DMS 273 (cell line): Measurements from ENCODE around the gene SIN3B.

Experiments
- DNase-seq: peaks from one replicate; lab custom pipeline; 2025; ENCODE audit not compliant: unreplicated experiment; lab: John Stamatoyannopoulos, UW

Gene SIN3B

DNA sequence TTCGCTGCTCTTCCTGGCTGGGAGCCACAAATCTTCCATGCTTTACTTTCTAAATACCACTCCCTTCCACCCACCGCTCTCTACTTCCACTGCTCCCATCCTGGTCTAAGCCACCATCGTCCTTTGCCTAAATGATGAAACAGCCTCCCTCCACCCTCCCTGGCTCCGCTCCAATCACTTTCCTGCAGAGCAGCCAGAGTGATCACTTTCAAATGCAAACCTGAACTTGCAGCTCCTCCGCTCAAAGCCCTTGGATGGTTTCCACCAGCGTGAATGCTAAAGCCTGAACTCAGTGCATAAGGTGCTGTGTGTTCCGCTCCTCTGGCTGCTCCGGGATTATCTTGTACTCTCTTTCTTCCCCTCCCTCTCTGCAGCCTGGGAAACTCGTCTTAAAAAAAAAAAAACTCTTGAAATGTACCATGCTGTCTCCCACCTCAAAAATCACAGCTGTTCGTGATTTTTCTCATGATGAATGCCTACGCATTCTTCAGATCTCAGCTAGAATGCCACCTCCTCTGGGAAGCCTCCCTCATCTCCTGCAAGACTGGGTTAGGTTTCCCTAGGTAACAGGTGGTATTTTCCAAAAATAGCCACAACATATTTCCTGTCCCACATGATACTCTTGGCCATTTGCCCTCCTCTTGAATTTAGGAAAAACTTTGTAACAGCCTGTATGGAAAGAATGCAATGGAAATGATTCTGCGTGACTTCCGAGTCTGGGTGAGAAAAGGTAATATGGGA is 3.7 kb upstream of the SIN3B start:
- peak; percentile 86 for DNase-seq

- no peak for DNase-seq
Observed at GRCh38 chr19:16829822-16830289, 658 bp downstream of the SIN3B start.

DNA sequence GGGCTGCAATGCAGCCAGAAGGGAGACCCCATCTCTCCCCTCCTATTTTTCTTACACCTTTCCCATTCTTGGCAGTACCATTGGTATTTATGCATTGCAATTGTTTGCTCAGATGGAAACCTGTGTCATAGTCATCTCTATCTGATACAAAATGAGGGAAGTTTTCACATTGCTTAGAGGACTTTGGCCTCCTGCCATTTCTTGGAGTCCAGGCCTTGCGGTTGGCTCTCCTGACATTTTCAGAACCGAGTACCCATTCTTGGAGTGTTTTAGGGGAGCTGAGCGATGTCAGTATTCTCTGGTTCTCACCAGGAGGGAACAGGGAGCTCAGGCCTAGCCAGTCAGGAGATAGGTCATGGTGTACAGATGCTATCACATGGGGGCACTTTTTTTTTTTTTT is 1.5 kb downstream of the SIN3B start:
- DNase-seq: no peak

- DNase-seq: no peak
Observed at GRCh38 chr19:16831531-16831930, 2.3 kb downstream of the SIN3B start.

DNA sequence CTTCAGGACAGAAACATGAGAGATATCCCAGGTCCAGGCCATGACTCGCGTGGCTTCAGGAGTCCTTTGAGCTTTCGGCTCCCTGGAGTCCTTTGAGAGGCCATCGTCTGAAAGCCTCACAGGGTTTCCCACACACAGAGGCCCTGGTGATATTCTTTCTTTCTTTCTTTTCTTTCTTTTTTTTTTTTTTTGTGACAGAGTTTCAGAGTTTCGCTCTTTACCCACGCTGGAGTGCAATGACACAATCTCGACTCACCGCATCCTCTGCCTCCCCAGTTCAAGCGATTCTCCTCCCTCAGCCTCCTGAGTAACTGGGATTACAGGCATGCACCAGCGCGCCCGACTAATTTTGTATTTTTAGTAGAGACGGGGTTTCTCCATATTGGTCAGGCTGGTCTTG is 5.5 kb downstream of the SIN3B start:
- DNase-seq: no peak

- no peak for DNase-seq
Observed at GRCh38 chr19:16836115-16837034, 7.2 kb downstream of the SIN3B start.

DNA sequence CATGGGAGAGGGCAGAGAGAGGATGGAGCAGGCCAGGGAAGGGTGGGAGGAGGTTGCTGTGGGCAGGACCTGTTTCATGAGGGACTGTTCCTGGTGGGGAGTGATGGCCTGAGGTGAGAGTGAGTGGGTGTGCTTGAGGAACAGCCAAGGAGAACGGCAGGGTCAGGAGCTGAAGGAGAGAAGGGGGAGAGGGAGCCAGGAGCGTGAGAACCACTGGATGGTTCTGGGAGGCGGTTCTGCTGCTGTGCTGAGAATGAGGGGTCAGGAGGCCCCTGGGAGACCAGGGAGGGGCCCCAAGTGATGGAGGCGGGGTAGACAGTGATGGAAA is 7.8 kb downstream of the SIN3B start:
- DNase-seq: no peak

DNA sequence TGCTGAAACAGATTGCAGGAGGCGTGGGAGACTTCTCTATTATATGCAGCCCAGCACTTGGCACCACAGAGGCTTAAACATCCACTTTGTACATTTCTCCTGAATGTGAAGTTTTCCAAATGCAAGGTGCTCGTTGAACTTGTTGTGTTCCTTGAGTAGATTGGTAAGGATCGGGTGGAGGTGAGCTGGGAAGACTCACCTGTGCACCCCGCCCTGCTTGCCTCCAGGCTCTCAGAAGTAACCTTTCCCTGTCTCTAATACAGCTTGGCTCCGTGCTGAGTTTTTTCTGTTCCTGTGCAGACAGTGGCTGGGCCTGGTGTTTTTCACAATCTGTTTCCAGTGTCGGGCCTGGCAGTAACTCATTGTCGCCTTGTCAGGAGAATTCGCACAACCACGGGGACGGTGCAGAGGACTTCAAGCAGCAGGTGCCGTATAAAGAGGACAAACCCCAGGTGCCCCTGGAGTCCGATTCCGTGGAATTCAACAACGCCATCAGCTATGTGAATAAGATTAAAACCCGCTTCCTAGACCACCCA is 12.3 kb downstream of the SIN3B start:
- no peak for DNase-seq

DNA sequence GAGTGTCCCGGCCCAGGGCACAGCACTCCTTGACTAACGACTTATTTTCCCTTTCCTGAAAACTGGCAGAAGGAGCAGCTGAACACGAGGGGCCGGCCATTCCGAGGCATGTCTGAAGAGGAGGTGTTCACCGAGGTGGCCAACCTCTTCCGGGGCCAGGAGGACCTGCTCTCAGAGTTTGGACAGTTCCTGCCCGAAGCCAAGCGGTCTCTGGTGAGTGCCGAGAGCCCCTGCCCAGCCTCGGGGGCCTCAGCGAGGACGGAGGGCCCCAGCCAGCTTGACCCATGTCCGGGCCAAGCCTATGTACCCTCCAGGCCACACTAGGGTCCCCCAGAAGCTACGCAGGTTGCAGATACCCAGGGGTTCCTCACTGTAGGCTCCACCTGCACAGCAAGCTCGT is 17.7 kb downstream of the SIN3B start:
- no peak for DNase-seq

DNA sequence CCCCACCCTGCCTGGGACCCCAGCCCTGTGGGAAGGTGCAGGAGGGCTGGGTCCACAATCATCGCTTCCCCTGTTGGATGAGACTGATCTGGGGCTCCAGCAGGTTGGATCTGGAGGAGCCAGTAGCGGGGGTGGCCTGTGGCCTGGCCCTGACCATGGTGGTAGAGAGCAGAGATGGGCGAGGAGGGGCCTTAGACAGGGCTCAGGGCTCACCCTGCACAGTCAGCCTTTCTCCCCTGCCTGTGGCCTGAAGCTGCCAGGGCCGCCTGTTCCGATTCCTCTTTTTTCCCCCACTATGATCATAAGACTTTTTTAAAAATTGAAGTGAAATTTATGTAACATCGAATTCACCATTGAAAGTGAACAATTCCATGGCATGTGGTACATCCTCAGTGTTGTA is 18.2 kb downstream of the SIN3B start:
- no peak for DNase-seq

GRCh38 chr19:16849168-16849567 is 20.0 kb downstream of the SIN3B start:
- DNase-seq: no peak

DNA sequence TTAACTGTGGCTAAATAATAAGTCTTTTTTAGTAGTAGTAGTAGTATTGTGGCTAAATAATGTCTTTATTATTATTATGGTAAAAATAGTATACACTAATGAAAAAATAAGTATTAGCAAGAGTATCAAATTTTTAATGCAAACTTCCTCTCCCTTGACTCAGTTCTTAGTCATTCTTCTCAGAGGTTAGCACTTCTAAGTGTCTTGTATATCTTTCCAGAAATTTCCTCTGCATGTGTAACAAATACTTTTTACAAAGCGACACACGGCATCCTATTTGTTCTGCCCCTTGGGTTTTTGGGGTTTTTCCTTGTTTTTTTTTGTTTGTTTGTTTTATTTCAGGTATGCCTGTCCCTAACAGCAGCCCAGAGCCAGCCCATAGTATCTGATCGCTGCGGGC is 20.9 kb downstream of the SIN3B start:
- DNase-seq: no peak

- DNase-seq: no peak
Observed at GRCh38 chr19:16851031-16851712, 22.0 kb downstream of the SIN3B start.

GRCh38 chr19:16853066-16853465 is 23.9 kb downstream of the SIN3B start:
- DNase-seq: no peak

- no peak for DNase-seq
Observed at GRCh38 chr19:16856091-16856490, 26.9 kb downstream of the SIN3B start.

DNA sequence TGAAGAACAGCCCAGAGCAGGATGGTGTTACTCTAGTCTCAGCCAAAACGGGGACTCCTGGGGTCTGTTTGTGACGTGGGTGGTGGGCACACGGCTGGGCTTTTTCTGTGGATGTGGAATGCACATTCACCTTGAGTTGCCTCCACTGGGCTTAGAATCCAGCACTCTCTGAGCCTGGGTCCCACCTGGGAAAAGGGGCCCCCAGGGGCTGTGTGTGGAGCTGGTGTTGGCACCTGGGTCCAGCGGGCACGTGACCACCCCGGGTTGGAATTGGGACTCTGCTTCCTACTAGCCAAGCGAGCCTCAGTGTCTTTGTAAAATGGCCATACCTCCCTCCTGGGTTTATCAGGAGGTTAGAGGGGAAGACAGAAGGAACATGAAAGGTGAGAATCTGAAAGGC is 30.4 kb downstream of the SIN3B start:
- DNase-seq: no peak

DNA sequence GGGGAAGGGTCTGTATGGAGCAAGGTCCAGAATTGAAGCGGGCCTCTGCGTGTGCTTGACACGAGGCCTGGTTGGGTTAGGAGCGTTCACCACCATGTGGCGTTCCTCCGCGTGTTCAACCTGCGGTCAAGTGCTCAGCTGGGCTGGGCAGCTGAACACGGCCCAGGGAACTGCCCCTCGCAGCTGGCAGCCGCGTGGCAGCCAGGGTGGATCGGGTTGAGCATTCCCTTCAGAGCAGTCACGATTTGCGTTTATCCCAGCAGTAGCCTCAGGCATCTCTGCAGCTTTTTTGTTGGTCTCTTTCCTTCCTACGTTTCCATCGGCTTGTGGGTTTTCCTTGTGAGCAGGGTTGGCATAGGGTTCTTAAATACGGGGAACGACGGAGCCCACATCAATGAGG is 30.9 kb downstream of the SIN3B start:
- peak; percentile 13 for DNase-seq

DNA sequence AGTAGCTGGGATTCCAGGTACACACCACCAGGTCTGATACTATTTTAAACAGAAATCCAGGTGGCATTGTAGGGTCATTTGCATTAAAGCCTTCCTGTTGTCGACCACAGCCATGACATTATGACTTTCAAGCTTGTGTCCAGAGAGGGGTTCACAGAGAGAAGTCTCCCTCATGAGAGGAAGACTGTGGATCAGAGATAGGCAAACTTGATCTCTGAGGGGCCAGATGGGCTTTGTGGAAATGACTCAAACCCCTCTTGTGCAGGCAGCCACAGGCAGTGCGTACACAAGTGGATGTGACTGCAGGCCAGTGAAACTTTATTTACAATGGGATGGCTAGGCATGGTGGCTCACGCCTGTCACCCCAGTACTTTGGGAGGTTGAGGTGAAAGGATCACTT is 31.8 kb downstream of the SIN3B start:
- DNase-seq: no peak

- no peak for DNase-seq
Observed at GRCh38 chr19:16861834-16862233, 32.6 kb downstream of the SIN3B start.

DNA sequence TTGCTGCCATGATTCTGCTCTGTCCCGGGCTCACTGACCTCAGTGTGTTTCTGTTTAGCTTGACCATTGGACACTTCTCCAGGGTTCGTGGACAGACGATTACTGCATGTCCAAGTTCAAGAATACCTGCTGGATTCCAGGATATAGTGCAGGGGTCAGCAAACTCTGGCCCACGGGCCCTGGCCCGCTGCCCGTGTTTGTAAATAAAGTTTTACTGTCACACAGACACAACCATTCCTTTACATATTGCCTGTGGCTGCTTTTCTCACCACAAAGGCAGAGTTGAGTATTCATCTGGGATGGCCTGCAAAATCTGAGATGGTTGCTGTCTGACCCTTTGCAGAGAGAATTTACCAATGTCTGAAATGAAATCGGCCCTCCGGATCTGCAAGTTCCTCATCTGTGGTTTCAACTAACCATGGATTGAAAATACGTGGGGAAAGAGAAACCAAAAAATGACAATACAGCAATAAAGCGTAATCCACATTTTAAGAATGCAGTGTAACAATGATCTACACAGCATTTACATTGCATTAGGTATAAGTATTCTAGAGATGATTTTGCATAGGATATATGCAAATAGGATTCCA is 33.7 kb downstream of the SIN3B start:
- DNase-seq: no peak

- no peak for DNase-seq
Observed at GRCh38 chr19:16867211-16867610, 38.0 kb downstream of the SIN3B start.
